ENCODE data around the gene CCDC85A.

CCDC85A gene

DNA sequence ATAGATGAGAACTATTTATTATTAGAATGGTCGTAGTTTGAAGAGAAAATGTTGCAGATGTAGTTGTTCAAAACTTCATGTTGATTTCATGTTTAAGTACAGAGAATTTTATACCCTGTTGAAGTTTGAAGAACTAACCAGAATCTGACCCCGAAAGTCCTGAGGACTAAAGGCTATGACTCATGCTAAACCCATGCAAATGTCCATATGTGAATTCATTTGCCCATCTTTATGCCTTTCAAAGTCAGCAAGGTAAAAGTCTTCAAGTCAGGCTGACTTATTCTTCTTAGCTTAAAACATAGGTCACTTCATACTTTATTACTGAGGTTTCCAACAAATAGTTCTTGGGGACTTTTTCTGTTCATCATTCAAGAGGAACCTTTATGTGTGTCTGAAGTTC is 185.5 kb downstream of the CCDC85A start:
- no peak overlapping the region for H3K9ac ChIP-seq (ENCODE audit: low read depth, low read length, poor library complexity)
- H4K91ac ChIP-seq (ENCODE audit: low read depth, low read length, poor library complexity) = no peak overlapping the region
- no peak overlapping the region for H3K14ac ChIP-seq (ENCODE audit: low read length)
- H3K27me3 ChIP-seq (ENCODE audit: control insufficient read depth in 3 of 3, insufficient read depth in 3 of 3, low read depth in 1 of 3, low read length in 3 of 3) = peaks cover 0 to 4% (median 0%) of the 10 kb centered on the region in 3 experiments
- no peak overlapping the region for H2AFZ ChIP-seq (ENCODE audit: low read length)
- WGBS, 2 donors (ENCODE audit: extremely low coverage in 2 of 2, insufficient read length in 2 of 2, insufficient replicate concordance in 1 of 2) = 100% methylated on average over 1 of the region's 2 CpGs; no CpG with 5 or more reads in 1 of the 2 donors
- no peak overlapping the region for H3K4me2 ChIP-seq (ENCODE audit: insufficient read depth, low read length, poor library complexity, severe bottlenecking)
- no peak overlapping the region for H2BK12ac ChIP-seq (ENCODE audit: low read length)
- no peaks in the 10 kb centered on the region for H3K79me1 ChIP-seq (ENCODE audit: low read depth, low read length)
- no peak overlapping the region for H4K8ac ChIP-seq (ENCODE audit: low read depth, low read length)
- no peak overlapping the region for H2AK5ac ChIP-seq (ENCODE audit: low read depth, low read length)
- H3K27ac ChIP-seq (replicated peaks; ENCODE audit: low read length) = no peak overlapping the region
- no peak overlapping the region for H3K4me3 ChIP-seq (ENCODE audit: low read length in 2 of 2)
- no peak overlapping the region for H3K23ac ChIP-seq (ENCODE audit: low read depth, low read length, poor library complexity)
- no peak overlapping the region for H2BK120ac ChIP-seq (ENCODE audit: low read depth, low read length)
- H3K4ac ChIP-seq (ENCODE audit: low read length) = no peak overlapping the region
- H3K36me3 ChIP-seq (replicated peaks in 1 of 2; ENCODE audit: control insufficient read depth in 2 of 2, insufficient read depth in 2 of 2, low read length in 2 of 2) = no peaks in the 10 kb centered on the region
- no peak overlapping the region for H2BK15ac ChIP-seq (ENCODE audit: low read length)
- H3K18ac ChIP-seq (ENCODE audit: low read length) = no peak overlapping the region
- H2BK5ac ChIP-seq (ENCODE audit: low read length) = no peak overlapping the region
- no peaks in the 10 kb centered on the region for H3K4me1 ChIP-seq (ENCODE audit: control insufficient read depth in 2 of 2, insufficient read depth in 1 of 2, low read depth in 1 of 2, low read length in 2 of 2)
- no peak for DNase-seq (ENCODE audit: low spot score)
- no peaks in the 10 kb centered on the region for H3K9me3 ChIP-seq (replicated peaks in 1 of 2; ENCODE audit: control insufficient read depth in 2 of 2, insufficient read depth in 1 of 2, low read depth in 1 of 2, low read length in 2 of 2)

DNA sequence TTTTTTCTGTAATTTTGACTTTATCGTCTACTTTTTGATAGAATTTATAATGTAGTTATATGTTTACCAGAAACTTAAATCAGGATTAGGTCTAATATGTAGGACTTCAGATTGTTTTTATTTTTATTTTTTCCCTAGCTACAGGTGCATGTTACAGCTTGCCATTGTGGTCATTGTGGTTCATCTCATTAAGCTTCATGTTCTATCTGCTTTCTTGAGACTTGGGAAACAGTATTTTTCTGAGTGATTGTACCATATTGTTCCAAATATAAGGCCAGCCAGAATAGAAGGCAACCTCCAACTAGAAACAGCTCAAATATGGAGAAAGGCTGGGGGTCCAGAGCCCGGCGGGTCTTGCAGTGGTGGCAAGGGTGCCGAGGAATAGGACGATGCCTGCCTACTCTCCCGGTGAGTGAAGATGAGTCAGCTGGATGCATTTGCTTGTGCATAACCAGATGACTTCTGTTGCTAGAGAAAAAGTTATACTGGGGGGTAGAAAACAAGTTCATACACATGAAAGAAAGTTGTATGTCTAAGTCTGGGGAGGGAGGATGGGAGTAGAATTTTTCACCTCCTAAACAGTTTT is 188.4 kb downstream of the CCDC85A start:
- Histone ChIP-seq H3K14ac (ENCODE audit: low read length) (no peak overlapping the region), H3K9me3 (replicated peaks in 1 of 2; ENCODE audit: control insufficient read depth in 2 of 2, insufficient read depth in 1 of 2, low read depth in 1 of 2, low read length in 2 of 2) (no peaks in the 10 kb centered on the region), H2AK5ac (ENCODE audit: low read depth, low read length) (no peak overlapping the region), H3K27ac (replicated peaks; ENCODE audit: low read length) (no peak overlapping the region), H3K79me1 (ENCODE audit: low read depth, low read length) (no peaks in the 10 kb centered on the region), H2BK120ac (ENCODE audit: low read depth, low read length) (no peak overlapping the region), H3K4me1 (ENCODE audit: control insufficient read depth in 2 of 2, insufficient read depth in 1 of 2, low read depth in 1 of 2, low read length in 2 of 2) (no peaks in the 10 kb centered on the region), H4K91ac (ENCODE audit: low read depth, low read length, poor library complexity) (no peak overlapping the region), H3K4me2 (ENCODE audit: insufficient read depth, low read length, poor library complexity, severe bottlenecking) (no peak overlapping the region), H2BK15ac (ENCODE audit: low read length) (no peak overlapping the region), H2BK12ac (ENCODE audit: low read length) (no peak overlapping the region), H3K23ac (ENCODE audit: low read depth, low read length, poor library complexity) (no peak overlapping the region), H3K27me3 (ENCODE audit: control insufficient read depth in 3 of 3, insufficient read depth in 3 of 3, low read depth in 1 of 3, low read length in 3 of 3) (peaks cover 0 to 4% (median 0%) of the 10 kb centered on the region in 3 experiments), H3K9ac (ENCODE audit: low read depth, low read length, poor library complexity) (no peak overlapping the region), H4K8ac (ENCODE audit: low read depth, low read length) (no peak overlapping the region), H2AFZ (ENCODE audit: low read length) (no peak overlapping the region), H2BK5ac (ENCODE audit: low read length) (no peak overlapping the region), H3K4me3 (ENCODE audit: low read length in 2 of 2) (no peak overlapping the region), H3K36me3 (replicated peaks in 1 of 2; ENCODE audit: control insufficient read depth in 2 of 2, insufficient read depth in 2 of 2, low read length in 2 of 2) (no peaks in the 10 kb centered on the region), H3K18ac (ENCODE audit: low read length) (no peak overlapping the region), H3K4ac (ENCODE audit: low read length) (no peak overlapping the region)
- DNase-seq (ENCODE audit: low spot score) = no peak
- no CpG with 5 or more reads among the region's 6 CpGs for WGBS, 2 donors (ENCODE audit: extremely low coverage in 2 of 2, insufficient read length in 2 of 2, insufficient replicate concordance in 1 of 2)

GRCh38 chr2:56375251-56375650 is 191.5 kb downstream of the CCDC85A start:
- Histone ChIP-seq H4K8ac (ENCODE audit: low read depth, low read length) (no peak overlapping the region), H3K27ac (replicated peaks; ENCODE audit: low read length) (no peak overlapping the region), H3K14ac (ENCODE audit: low read length) (no peak overlapping the region), H3K79me1 (ENCODE audit: low read depth, low read length) (no peaks in the 10 kb centered on the region), H3K9me3 (replicated peaks in 1 of 2; ENCODE audit: control insufficient read depth in 2 of 2, insufficient read depth in 1 of 2, low read depth in 1 of 2, low read length in 2 of 2) (no peaks in the 10 kb centered on the region), H2BK5ac (ENCODE audit: low read length) (no peak overlapping the region), H2AK5ac (ENCODE audit: low read depth, low read length) (no peak overlapping the region), H2AFZ (ENCODE audit: low read length) (no peak overlapping the region), H3K18ac (ENCODE audit: low read length) (no peak overlapping the region), H3K4me3 (ENCODE audit: low read length in 2 of 2) (no peak overlapping the region), H2BK12ac (ENCODE audit: low read length) (no peak overlapping the region), H3K27me3 (ENCODE audit: control insufficient read depth in 3 of 3, insufficient read depth in 3 of 3, low read depth in 1 of 3, low read length in 3 of 3) (no peaks in the 10 kb centered on the region), H3K9ac (ENCODE audit: low read depth, low read length, poor library complexity) (no peak overlapping the region), H3K4me2 (ENCODE audit: insufficient read depth, low read length, poor library complexity, severe bottlenecking) (no peak overlapping the region), H3K4me1 (ENCODE audit: control insufficient read depth in 2 of 2, insufficient read depth in 1 of 2, low read depth in 1 of 2, low read length in 2 of 2) (no peaks in the 10 kb centered on the region), H3K36me3 (replicated peaks in 1 of 2; ENCODE audit: control insufficient read depth in 2 of 2, insufficient read depth in 2 of 2, low read length in 2 of 2) (no peaks in the 10 kb centered on the region), H4K91ac (ENCODE audit: low read depth, low read length, poor library complexity) (no peak overlapping the region), H2BK15ac (ENCODE audit: low read length) (no peak overlapping the region), H3K23ac (ENCODE audit: low read depth, low read length, poor library complexity) (no peak overlapping the region), H3K4ac (ENCODE audit: low read length) (no peak overlapping the region), H2BK120ac (ENCODE audit: low read depth, low read length) (no peak overlapping the region)
- no CpG with 5 or more reads among the region's 1 CpG for WGBS, 2 donors (ENCODE audit: extremely low coverage in 2 of 2, insufficient read length in 2 of 2, insufficient replicate concordance in 1 of 2)
- no peak for DNase-seq (ENCODE audit: low spot score)

DNA sequence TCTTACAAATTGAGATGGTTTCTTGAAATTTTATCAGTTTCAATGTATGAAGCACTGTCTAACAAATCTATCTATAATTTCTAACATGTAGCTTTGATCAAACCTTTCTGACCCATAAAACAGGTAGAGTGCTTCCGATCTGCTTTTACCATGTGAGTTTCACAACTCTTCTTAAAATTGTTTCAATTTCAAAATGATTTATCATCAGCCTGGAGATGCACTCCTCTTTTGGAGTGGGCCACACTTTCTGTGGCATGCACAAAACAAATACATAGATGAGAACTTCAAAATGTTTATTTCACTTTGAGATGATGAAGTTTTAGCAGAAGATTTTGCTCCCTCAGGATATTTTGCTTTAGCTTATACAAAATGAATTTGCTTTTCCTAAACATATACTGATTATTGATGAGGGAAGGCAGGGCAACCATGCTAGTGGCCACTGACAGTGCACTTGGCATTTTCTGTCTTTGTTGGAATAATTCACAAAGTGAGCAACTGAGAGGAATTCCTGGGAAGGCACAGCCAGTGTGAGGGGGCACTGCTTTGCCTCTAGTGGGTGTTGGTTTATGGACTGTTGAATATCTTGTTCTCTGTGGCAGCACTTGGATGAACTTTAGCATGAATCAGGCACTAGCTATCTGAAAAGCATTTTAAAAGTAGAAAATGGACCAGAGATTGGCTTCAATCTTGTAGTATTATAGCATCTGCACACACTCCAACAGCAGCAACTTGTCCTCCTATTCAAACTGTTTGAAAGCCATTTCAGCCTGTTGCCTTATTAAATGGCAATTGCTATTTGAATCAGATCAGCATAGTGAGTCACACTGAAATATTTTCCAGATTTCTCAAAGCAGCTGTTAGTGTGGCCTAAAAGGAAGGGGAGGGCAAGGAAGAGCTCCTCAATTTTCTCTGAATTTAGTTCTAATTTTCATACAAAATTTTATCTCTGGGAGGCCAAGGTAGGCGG is 193.2 kb downstream of the CCDC85A start:
- Histone ChIP-seq H3K4me2 (ENCODE audit: insufficient read depth, low read length, poor library complexity, severe bottlenecking) (no peak overlapping the region), H3K4me1 (ENCODE audit: control insufficient read depth in 2 of 2, insufficient read depth in 1 of 2, low read depth in 1 of 2, low read length in 2 of 2) (no peaks in the 10 kb centered on the region), H3K18ac (ENCODE audit: low read length) (no peak overlapping the region), H2BK120ac (ENCODE audit: low read depth, low read length) (no peak overlapping the region), H2AK5ac (ENCODE audit: low read depth, low read length) (no peak overlapping the region), H2AFZ (ENCODE audit: low read length) (no peak overlapping the region), H3K14ac (ENCODE audit: low read length) (no peak overlapping the region), H3K79me1 (ENCODE audit: low read depth, low read length) (no peaks in the 10 kb centered on the region), H3K27ac (replicated peaks; ENCODE audit: low read length) (no peak overlapping the region), H2BK12ac (ENCODE audit: low read length) (no peak overlapping the region), H3K4me3 (ENCODE audit: low read length in 2 of 2) (no peak overlapping the region), H2BK15ac (ENCODE audit: low read length) (no peak overlapping the region), H3K9ac (ENCODE audit: low read depth, low read length, poor library complexity) (no peak overlapping the region), H3K9me3 (replicated peaks in 1 of 2; ENCODE audit: control insufficient read depth in 2 of 2, insufficient read depth in 1 of 2, low read depth in 1 of 2, low read length in 2 of 2) (no peaks in the 10 kb centered on the region), H3K36me3 (replicated peaks in 1 of 2; ENCODE audit: control insufficient read depth in 2 of 2, insufficient read depth in 2 of 2, low read length in 2 of 2) (no peaks in the 10 kb centered on the region), H3K23ac (ENCODE audit: low read depth, low read length, poor library complexity) (no peak overlapping the region), H4K8ac (ENCODE audit: low read depth, low read length) (no peak overlapping the region), H4K91ac (ENCODE audit: low read depth, low read length, poor library complexity) (no peak overlapping the region), H2BK5ac (ENCODE audit: low read length) (no peak overlapping the region), H3K27me3 (ENCODE audit: control insufficient read depth in 3 of 3, insufficient read depth in 3 of 3, low read depth in 1 of 3, low read length in 3 of 3) (no peaks in the 10 kb centered on the region), H3K4ac (ENCODE audit: low read length) (no peak overlapping the region)
- WGBS, 2 donors (ENCODE audit: extremely low coverage in 2 of 2, insufficient read length in 2 of 2, insufficient replicate concordance in 1 of 2) = no CpG with 5 or more reads among the region's 2 CpGs
- DNase-seq (ENCODE audit: low spot score) = no peak
